Keratinocyte (primary cell): Measurements from ENCODE around the gene CACNA1I.

Source experiments
- EZH2 ChIP-seq: IDR thresholded peaks from one replicate; pipeline ENCODE4 v1.6.1; 2012; ENCODE audit warnings: inconsistent platforms, mild to moderate bottlenecking, low read length, moderate library complexity
- TF ChIP-seq, protein P1 (sequence below), 3 experiments: IDR thresholded peaks in 1 of 3; conservative IDR thresholded peaks in 1 of 3; optimal IDR thresholded peaks in 1 of 3; 2 replicates in 2 of 3; 3 replicates in 1 of 3; pipeline versions ENCODE3 to v1.5.1; 2011; ENCODE audit warnings: low read length in 3 of 3, mild to moderate bottlenecking in 3 of 3, moderate library complexity in 2 of 3, control low read depth in 1 of 3, inconsistent platforms in 1 of 3; ENCODE audit not compliant: insufficient read depth in 2 of 3; ENCODE audit errors: extremely low read depth in 1 of 3

DNA sequence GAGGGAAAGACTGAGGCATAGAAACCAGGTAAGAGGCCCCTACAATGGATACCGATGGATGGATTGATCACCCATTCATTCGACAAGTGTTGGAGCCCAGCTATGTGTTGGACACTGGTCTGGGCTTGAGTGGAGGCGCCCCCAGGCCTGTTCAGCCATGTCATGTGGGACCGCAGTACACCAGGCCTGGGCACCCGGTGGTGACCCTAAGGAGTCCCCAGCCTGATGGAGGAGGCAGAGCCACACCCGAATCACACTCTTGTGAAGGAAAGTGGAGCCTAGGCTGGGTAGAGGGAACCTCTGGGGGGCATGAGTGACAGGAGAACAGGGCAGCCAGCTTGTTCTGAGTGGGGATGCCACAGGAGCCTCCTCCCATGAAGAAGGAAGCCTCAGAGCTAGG, 10.2 kb downstream of the CACNA1I start:
- TF ChIP-seq EZH2, result no peak
- TF ChIP-seq, protein P1, sequence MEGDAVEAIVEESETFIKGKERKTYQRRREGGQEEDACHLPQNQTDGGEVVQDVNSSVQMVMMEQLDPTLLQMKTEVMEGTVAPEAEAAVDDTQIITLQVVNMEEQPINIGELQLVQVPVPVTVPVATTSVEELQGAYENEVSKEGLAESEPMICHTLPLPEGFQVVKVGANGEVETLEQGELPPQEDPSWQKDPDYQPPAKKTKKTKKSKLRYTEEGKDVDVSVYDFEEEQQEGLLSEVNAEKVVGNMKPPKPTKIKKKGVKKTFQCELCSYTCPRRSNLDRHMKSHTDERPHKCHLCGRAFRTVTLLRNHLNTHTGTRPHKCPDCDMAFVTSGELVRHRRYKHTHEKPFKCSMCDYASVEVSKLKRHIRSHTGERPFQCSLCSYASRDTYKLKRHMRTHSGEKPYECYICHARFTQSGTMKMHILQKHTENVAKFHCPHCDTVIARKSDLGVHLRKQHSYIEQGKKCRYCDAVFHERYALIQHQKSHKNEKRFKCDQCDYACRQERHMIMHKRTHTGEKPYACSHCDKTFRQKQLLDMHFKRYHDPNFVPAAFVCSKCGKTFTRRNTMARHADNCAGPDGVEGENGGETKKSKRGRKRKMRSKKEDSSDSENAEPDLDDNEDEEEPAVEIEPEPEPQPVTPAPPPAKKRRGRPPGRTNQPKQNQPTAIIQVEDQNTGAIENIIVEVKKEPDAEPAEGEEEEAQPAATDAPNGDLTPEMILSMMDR (optimal IDR thresholded peaks at IDR 0.05 in 1 of 3, IDR thresholded peaks at IDR 0.05 in 1 of 3, conservative IDR thresholded peaks at IDR 0.05 in 1 of 3; ENCODE audit: extremely low read depth in 1 of 3, insufficient read depth in 2 of 3, low read length in 3 of 3), result no peak
